Activated CD8-positive, alpha-beta memory T cell treated with anti-CD3 and anti-CD28 coated beads, Interleukin-2, amount 10 ng/mL, durations not matched to agents 7 days and 5 days (primary cell): ENCODE data around the gene CIAO2A. TPM values are rescaled to one million over a fixed set of nuclear protein-coding genes. Genes with fewer than 3 reads are reported as not detected.
A peak's percentile ranks its signal among the peaks of the same experiment; 100 is the strongest.

Experiments used
- ATAC-seq: fragments of 150-1000 bp; cut with Tn5 transposase; one replicate; pipeline ENCODE4 v1.10.0; 2021; ENCODE audit warnings: moderate library complexity
- CTCF ChIA-PET: fragments of 350-600 bp; sonication (Branson Sonifier 250); formaldehyde crosslinking; loops from one replicate; lab custom pipeline; 2021; ENCODE audit warnings: antibody characterized with exemption; lab: Charles Lee
- DNase-seq: peaks from one replicate; pipeline ENCODE4 v3.0.0-alpha.2; 2020
- H3K27ac Mint-ChIP-seq: one replicate; pipeline ENCODE4 v1.8.0; 2021; ENCODE audit warnings: mild to moderate bottlenecking, mixed read lengths
- H3K27me3 Mint-ChIP-seq: one replicate; pipeline ENCODE4 v1.8.0; 2021; ENCODE audit warnings: mixed read lengths
- H3K36me3 Mint-ChIP-seq: one replicate; pipeline ENCODE4 v1.8.0; 2021; ENCODE audit warnings: mild to moderate bottlenecking, mixed read lengths
- H3K4me1 Mint-ChIP-seq: one replicate; pipeline ENCODE4 v1.8.0; 2021; ENCODE audit warnings: mixed read lengths
- H3K4me3 Mint-ChIP-seq: one replicate; pipeline ENCODE4 v1.8.0; 2021; ENCODE audit warnings: mild to moderate bottlenecking, moderate library complexity, mixed read lengths
- H3K9me3 Mint-ChIP-seq: one replicate; pipeline ENCODE4 v1.8.0; 2022; ENCODE audit warnings: low read depth, mixed read lengths
- total RNA-seq, 2 experiments: library from RNA; stranded (reverse); gene quantifications; one replicate each; pipeline ENCODE4 v1.2.3, GENCODE V29; 2021

The CIAO2A gene
- total RNA-seq: 10 to 100 TPM; 66.4 to 80.2 TPM

GRCh38 chr15:64093627-64094417 is at the start of gene CIAO2A:
Gene CIAO2A, minus strand, starts transcription at chr15:64093838. Its CDS starts 70 bp downstream, at chr15:64093768.
- Mint-ChIP-seq H3K4me1 (peaks cover 66% of the 10 kb centered on the region), H3K4me3 (peak within 1 kb of the TSS; percentile 99), H3K36me3 (peaks cover 18% of the 10 kb centered on the region), H3K9me3 (no peaks in the 10 kb centered on the region), H3K27me3 (no peaks in the 10 kb centered on the region), H3K27ac (peak within 1 kb of the TSS; percentile 98)
- ATAC-seq (peak; percentile 81), DNase-seq (peak; percentile 99)
- CTCF ChIA-PET: interaction anchor here (0.8 to 4.2 kb wide), 16 partner anchors 13 to 879 kb away, joined by 3 to 19 read pairs (median 4); partner anchors contain the start of genes PPIB, TRIP4 and USP3

- Mint-ChIP-seq H3K9me3 (no peaks in the 10 kb centered on the region), H3K27me3 (no peaks in the 10 kb centered on the region), H3K36me3 (peaks cover 3% of the 10 kb centered on the region), H3K4me3 (no peak overlapping the region), H3K4me1 (no peaks in the 10 kb centered on the region), H3K27ac (peak overlapping the region; percentile 1)
- CTCF ChIA-PET: no interaction called here
- DNase-seq: no peak
- ATAC-seq: no peak
Measured at GRCh38 chr15:64143276-64143675, 49.6 kb upstream of the CIAO2A start.

- no peak overlapping the region for H3K4me3 Mint-ChIP-seq
- H3K27ac Mint-ChIP-seq: no peak overlapping the region
- DNase-seq (no peak), ATAC-seq (no peak)
- no peaks in the 10 kb centered on the region for H3K9me3 Mint-ChIP-seq
- peaks cover 5% of the 10 kb centered on the region for H3K36me3 Mint-ChIP-seq
- H3K4me1 Mint-ChIP-seq: no peaks in the 10 kb centered on the region
- CTCF ChIA-PET: interaction anchor here (2.7 kb wide), 1 partner anchor 11 kb away, joined by 9 read pairs; the partner anchor contains the start of gene SNX22
- no peaks in the 10 kb centered on the region for H3K27me3 Mint-ChIP-seq
Measured at GRCh38 chr15:64141798-64142512, 48.3 kb upstream of the CIAO2A start.

GRCh38 chr15:64138331-64138941 is 44.8 kb upstream of the CIAO2A start:
- no peak overlapping the region for H3K27ac Mint-ChIP-seq

GRCh38 chr15:64137226-64137833 is 43.7 kb upstream of the CIAO2A start:
- Mint-ChIP-seq H3K27ac (no peak overlapping the region), H3K9me3 (no peaks in the 10 kb centered on the region), H3K4me1 (no peaks in the 10 kb centered on the region), H3K36me3 (peaks cover 16% of the 10 kb centered on the region), H3K4me3 (no peak overlapping the region), H3K27me3 (no peaks in the 10 kb centered on the region)
- DNase-seq (no peak), ATAC-seq (peak; percentile 20)
- CTCF ChIA-PET: no interaction called here

More at GRCh38 chr15:64138331-64138941, 44.8 kb upstream of the CIAO2A start:
- no peak for DNase-seq
- Mint-ChIP-seq H3K4me1 (no peaks in the 10 kb centered on the region), H3K27me3 (no peaks in the 10 kb centered on the region), H3K36me3 (peaks cover 11% of the 10 kb centered on the region), H3K4me3 (no peak overlapping the region), H3K9me3 (no peaks in the 10 kb centered on the region)
- CTCF ChIA-PET: no interaction called here
- no peak for ATAC-seq

GRCh38 chr15:64136347-64136746 is 42.7 kb upstream of the CIAO2A start:
- ATAC-seq (no peak), DNase-seq (no peak)
- no peak overlapping the region for H3K27ac Mint-ChIP-seq
- H3K27me3 Mint-ChIP-seq: no peaks in the 10 kb centered on the region
- CTCF ChIA-PET: no interaction called here
- no peaks in the 10 kb centered on the region for H3K9me3 Mint-ChIP-seq
- peaks cover 22% of the 10 kb centered on the region for H3K36me3 Mint-ChIP-seq
- H3K4me3 Mint-ChIP-seq: no peak overlapping the region
- H3K4me1 Mint-ChIP-seq: no peaks in the 10 kb centered on the region

GRCh38 chr15:64134345-64134829 is 40.7 kb upstream of the CIAO2A start:
- Mint-ChIP-seq H3K9me3 (no peaks in the 10 kb centered on the region), H3K36me3 (peaks cover 30% of the 10 kb centered on the region), H3K27me3 (no peaks in the 10 kb centered on the region), H3K4me1 (no peaks in the 10 kb centered on the region), H3K4me3 (no peak overlapping the region), H3K27ac (no peak overlapping the region)
- ATAC-seq (no peak), DNase-seq (no peak)
- CTCF ChIA-PET: interaction anchor here (1.0 to 1.3 kb wide), 2 partner anchors 10 to 18 kb away, joined by 3 read pairs; no protein-coding TSS in a partner anchor

- peaks cover 33% of the 10 kb centered on the region for H3K36me3 Mint-ChIP-seq
- DNase-seq (no peak), ATAC-seq (no peak)
- H3K27me3 Mint-ChIP-seq: no peaks in the 10 kb centered on the region
- H3K9me3 Mint-ChIP-seq: no peaks in the 10 kb centered on the region
- H3K27ac Mint-ChIP-seq: no peak overlapping the region
- no peak overlapping the region for H3K4me3 Mint-ChIP-seq
- H3K4me1 Mint-ChIP-seq: no peaks in the 10 kb centered on the region
- CTCF ChIA-PET: interaction anchor here (1.0 to 1.3 kb wide), 2 partner anchors 11 to 19 kb away, joined by 3 read pairs; no protein-coding TSS in a partner anchor
Measured at GRCh38 chr15:64133623-64134344, 40.1 kb upstream of the CIAO2A start.

GRCh38 chr15:64132217-64132616 is 38.6 kb upstream of the CIAO2A start:
- Mint-ChIP-seq H3K36me3 (peaks cover 43% of the 10 kb centered on the region), H3K4me1 (peaks cover 2% of the 10 kb centered on the region), H3K9me3 (no peaks in the 10 kb centered on the region), H3K27ac (no peak overlapping the region), H3K4me3 (no peak overlapping the region), H3K27me3 (no peaks in the 10 kb centered on the region)
- no peak for ATAC-seq
- CTCF ChIA-PET: interaction anchor here (1.7 to 3.1 kb wide), 2 partner anchors 14 to 21 kb away, joined by 3 to 13 read pairs; no protein-coding TSS in a partner anchor
- DNase-seq: no peak

GRCh38 chr15:64131547-64131946 is 37.9 kb upstream of the CIAO2A start:
- CTCF ChIA-PET: interaction anchor here (1.7 to 3.1 kb wide), 2 partner anchors 15 to 22 kb away, joined by 3 to 13 read pairs; no protein-coding TSS in a partner anchor
- H3K9me3 Mint-ChIP-seq: no peaks in the 10 kb centered on the region
- peaks cover 2% of the 10 kb centered on the region for H3K4me1 Mint-ChIP-seq
- no peak overlapping the region for H3K4me3 Mint-ChIP-seq
- DNase-seq (no peak), ATAC-seq (no peak)
- no peaks in the 10 kb centered on the region for H3K27me3 Mint-ChIP-seq
- H3K36me3 Mint-ChIP-seq: peaks cover 46% of the 10 kb centered on the region
- no peak overlapping the region for H3K27ac Mint-ChIP-seq

GRCh38 chr15:64130159-64130558 is 36.5 kb upstream of the CIAO2A start:
- Mint-ChIP-seq H3K27me3 (no peaks in the 10 kb centered on the region), H3K4me1 (peaks cover 2% of the 10 kb centered on the region), H3K4me3 (no peak overlapping the region), H3K36me3 (peaks cover 44% of the 10 kb centered on the region), H3K27ac (no peak overlapping the region), H3K9me3 (no peaks in the 10 kb centered on the region)
- ATAC-seq: no peak
- CTCF ChIA-PET: interaction anchor here (1.1 to 3.1 kb wide), 3 partner anchors 8 to 23 kb away, joined by 3 to 13 read pairs (median 3); no protein-coding TSS in a partner anchor
- no peak for DNase-seq
